CD4-positive, alpha-beta T cell treated with Interferon gamma for 1 hour (primary cell): Measurements from ENCODE around the gene ANGPT4.

ENCODE experiments used
- DNase-seq: peaks from one replicate; pipeline ENCODE4 v3.0.0-alpha.2; 2020

The ANGPT4 gene

GRCh38 chr20:939606-940005 is 23.5 kb upstream of the ANGPT4 start:
- DNase-seq, result no peak

DNA sequence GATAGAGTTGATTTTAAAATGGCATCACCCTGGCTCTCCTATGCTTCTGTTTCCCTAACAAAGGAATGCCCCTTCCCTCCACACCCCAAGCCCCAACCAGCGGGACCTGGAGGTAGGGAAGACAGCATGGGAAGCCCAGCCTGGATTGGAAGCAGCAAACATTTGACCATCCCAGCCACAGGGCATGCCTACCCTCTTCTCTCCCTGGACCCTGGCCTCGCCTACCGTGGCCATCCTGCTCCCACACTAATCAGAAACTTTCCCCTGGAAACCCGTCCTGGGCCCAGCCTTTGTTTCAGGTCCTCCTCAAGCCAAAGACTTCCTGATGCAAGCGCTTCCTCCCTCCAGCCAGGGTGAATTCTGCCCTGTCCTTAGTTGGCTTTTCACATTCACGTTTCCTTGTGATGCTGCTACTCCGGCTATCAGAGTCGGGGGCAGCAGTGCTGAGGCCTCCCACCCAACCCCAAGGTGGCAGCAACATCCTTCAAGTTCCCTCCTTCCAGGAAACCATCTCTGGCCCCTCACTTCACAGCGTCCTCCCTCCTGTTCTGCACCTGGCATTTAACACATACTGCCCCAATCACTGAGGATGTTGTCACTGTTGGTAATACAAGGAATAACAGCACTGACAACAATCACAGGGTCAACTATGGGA is 18.2 kb upstream of the ANGPT4 start:
- DNase-seq, result no peak

- DNase-seq, result no peak
Measured at GRCh38 chr20:933029-933428, 16.9 kb upstream of the ANGPT4 start.

DNA sequence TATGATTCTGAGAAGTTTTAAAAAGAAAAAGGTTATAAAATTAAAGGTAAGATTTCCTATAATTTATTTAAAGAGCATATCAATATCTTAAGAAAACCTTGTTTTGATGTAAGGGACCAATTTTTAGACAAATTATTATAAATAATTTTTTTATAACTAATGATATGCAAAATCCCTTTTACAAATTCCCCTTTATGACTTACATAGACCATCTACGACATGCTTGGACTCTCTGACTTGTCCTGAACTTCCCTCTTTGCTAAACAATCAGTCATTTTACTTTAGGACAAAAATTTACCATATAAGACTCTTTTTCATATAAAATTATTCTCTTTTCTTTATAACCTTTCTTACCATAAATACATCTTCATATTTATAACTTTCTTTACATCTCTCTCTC is 15.3 kb upstream of the ANGPT4 start:
- DNase-seq, result no peak

DNA sequence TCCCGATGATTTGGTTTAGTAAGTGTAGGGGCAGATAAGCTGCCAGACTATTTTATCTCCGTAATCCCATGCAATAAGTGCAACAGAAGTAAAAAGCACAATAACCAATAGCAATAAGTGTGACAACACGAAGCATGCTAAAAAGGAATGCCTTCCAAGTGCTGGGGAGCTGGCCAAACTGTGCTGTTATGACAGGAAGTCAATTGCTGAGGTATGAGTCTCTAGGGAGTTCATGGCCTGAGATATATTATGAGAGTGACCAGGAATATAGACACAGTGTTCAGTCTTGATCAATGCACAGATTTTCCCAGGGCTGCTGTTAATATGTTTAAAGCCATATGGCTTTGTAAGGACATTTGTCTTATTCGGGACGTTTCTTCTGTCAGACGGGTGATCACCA is 10.5 kb upstream of the ANGPT4 start:
- no peak for DNase-seq

DNA sequence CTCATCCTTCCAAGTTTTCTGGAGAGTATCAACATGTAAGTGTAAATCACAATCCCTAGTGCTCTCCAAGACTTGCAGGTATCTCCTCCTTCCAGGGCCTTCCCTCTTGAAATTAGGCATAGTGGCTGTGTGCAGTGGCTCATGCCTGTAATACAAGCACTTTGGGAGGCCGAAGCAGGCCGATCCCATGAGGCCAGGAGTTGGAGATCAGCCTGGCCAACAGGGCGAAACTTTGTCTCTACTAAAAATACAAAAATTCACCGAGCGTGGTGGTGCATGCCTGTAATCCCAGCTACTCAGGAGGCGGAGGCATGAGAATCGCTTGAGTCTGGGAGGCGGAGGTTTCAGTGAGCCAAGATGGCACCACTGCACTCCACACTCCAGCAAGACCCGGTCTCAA is 9.4 kb upstream of the ANGPT4 start:
- no peak for DNase-seq

GRCh38 chr20:924639-925038 is 8.5 kb upstream of the ANGPT4 start:
- peak; percentile 14 for DNase-seq

DNA sequence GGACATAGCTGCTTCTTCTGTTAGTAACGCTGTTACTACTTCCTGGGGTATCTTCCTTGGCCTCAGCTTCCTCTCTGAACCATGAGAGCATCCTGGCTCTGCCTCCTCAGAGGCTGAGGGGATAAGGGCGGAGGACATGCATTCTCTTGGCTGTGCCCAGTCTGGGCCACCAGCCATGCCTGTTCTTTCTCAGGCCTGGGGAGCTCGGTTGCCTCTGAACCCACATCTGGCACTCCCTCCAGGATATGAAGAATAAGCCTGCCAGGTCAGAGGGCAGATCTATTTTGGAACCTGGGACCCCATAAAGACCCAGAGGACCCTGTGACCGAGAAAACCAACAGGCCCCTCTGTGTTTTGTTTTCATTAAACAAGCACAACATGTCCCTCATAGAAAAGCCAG is 6.6 kb upstream of the ANGPT4 start:
- DNase-seq, result no peak

- DNase-seq, result no peak
Measured at GRCh38 chr20:921068-921467, 4.9 kb upstream of the ANGPT4 start.

- no peak for DNase-seq
Measured at GRCh38 chr20:920311-920710, 4.2 kb upstream of the ANGPT4 start.

GRCh38 chr20:919491-919916 is 3.4 kb upstream of the ANGPT4 start:
- no peak for DNase-seq

DNA sequence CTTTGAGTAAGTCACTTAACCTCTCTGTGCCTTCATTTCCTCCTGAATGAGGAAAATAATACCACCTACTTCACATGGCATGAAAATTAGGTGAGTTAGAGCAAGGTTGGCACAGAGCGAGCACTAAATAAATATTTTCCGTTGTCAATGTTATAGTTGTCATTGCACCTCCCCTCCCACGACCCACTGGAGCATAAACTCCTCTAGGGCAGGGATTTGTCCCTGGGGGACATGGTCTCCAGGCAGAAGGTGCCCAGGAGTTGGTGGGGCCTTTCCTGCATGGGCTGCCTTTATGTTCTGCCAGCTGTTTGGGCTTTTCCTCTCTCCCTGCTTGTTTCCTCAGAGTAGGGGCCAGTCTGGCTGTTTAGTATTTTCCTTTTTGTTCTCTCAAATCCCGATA is 1.3 kb upstream of the ANGPT4 start:
- no peak for DNase-seq

- DNase-seq, result no peak
Measured at GRCh38 chr20:916825-917224, 691 bp upstream of the ANGPT4 start.

- DNase-seq, result no peak
Measured at GRCh38 chr20:914727-915498, 1.2 kb downstream of the ANGPT4 start.

DNA sequence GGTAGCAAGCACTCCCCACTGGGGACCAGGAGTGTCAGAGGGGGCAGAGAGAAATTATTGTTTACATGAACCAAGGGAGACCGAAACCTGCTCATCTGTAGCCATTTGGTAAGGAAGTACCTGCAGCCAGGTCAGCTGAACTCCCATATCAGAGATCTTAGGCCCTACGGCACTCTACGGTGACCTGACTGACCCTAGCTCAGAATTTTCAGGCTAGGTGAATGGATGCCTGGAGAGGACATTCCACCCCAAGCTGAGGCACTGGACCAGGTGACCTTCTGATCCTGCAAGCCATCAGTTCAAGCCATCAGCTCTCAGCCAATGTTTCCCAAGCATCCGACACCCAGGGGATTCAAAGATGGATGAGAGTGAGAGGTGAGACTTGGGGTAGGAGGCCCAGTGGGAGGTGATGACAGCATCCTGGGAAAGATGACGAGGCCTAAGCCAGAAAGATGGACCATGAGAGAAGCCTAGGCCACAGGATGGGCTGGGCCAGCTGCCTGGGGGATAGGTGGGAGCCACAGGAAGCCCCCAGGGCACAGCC is 2.8 kb downstream of the ANGPT4 start:
- DNase-seq, result no peak

- DNase-seq, result no peak
Measured at GRCh38 chr20:911882-912600, 4.1 kb downstream of the ANGPT4 start.

- no peak for DNase-seq
Measured at GRCh38 chr20:910870-911770, 5.0 kb downstream of the ANGPT4 start.

GRCh38 chr20:910132-910869 is 5.8 kb downstream of the ANGPT4 start:
- DNase-seq, result no peak

GRCh38 chr20:909641-910040 is 6.5 kb downstream of the ANGPT4 start:
- DNase-seq, result no peak

- DNase-seq, result no peak
Measured at GRCh38 chr20:906703-907270, 9.3 kb downstream of the ANGPT4 start.

DNA sequence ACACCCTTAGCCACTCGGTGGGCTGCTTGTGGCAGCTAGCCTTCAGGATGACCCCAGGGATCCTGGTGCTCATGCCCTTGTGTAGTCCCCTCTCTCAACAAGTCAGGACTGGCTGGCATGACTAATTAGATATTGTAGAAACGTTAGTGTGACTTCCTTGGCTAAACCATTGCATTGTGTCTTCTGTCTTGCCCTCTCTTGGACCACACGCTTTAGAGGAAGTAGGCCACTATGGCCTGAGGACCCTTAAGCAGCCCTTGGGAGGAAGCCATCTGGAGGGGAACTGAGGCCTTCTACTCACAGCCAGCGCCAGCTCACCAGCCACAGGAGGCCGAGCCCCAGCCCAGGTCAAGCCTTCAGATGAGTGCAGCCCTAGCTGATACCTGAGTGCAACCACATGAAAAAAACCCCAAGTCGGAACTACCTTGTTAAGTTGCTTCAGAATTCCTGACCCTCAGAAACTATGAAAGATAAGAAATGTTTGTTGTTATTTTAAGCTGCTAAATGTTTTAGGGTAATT is 10.1 kb downstream of the ANGPT4 start:
- no peak for DNase-seq
